ENCODE results near the gene PRSS16.

- TF ChIP-seq ZNF274 (IDR thresholded peaks at IDR 0.05; ENCODE audit: low read depth, low read length) (no peak), YY1 (IDR thresholded peaks at IDR 0.05; ENCODE audit: insufficient read depth, insufficient read length) (no peak)
Observed at GRCh38 chr6:27279513-27280063, 32.1 kb downstream of the PRSS16 start.

Data from NT2/D1 (cell line).